ENCODE data around the gene CLMP.

CLMP gene

GRCh38 chr11:123187665-123188507 lies 7.2 kb downstream of the CLMP start:
- DNase-seq: no peak

GRCh38 chr11:123187248-123187647 lies 7.8 kb downstream of the CLMP start:
- no peak for DNase-seq

GRCh38 chr11:123186286-123186685 lies 8.8 kb downstream of the CLMP start:
- no peak for DNase-seq

GRCh38 chr11:123185326-123185725 lies 9.7 kb downstream of the CLMP start:
- no peak for DNase-seq

- DNase-seq: no peak
Observed at GRCh38 chr11:123184531-123184930, 10.5 kb downstream of the CLMP start.

- no peak for DNase-seq
Observed at GRCh38 chr11:123183391-123184099, 11.5 kb downstream of the CLMP start.

GRCh38 chr11:123181767-123182500 lies 13.1 kb downstream of the CLMP start:
- no peak for DNase-seq

GRCh38 chr11:123181075-123181474 lies 14.0 kb downstream of the CLMP start:
- DNase-seq: no peak

GRCh38 chr11:123180574-123180973 lies 14.5 kb downstream of the CLMP start:
- no peak for DNase-seq

GRCh38 chr11:123180166-123180565 lies 14.9 kb downstream of the CLMP start:
- DNase-seq: no peak

- DNase-seq: no peak
Observed at GRCh38 chr11:123179586-123179985, 15.5 kb downstream of the CLMP start.

- no peak for DNase-seq
Observed at GRCh38 chr11:123178186-123178585, 16.9 kb downstream of the CLMP start.

- no peak for DNase-seq
Observed at GRCh38 chr11:123176785-123177184, 18.3 kb downstream of the CLMP start.

GRCh38 chr11:123174196-123175183 lies 20.6 kb downstream of the CLMP start:
- no peak for DNase-seq

GRCh38 chr11:123173856-123174186 lies 21.2 kb downstream of the CLMP start:
- no peak for DNase-seq

- no peak for DNase-seq
Observed at GRCh38 chr11:123173040-123173855, 21.8 kb downstream of the CLMP start.

- DNase-seq: no peak
Observed at GRCh38 chr11:123170929-123171328, 24.1 kb downstream of the CLMP start.

GRCh38 chr11:123169821-123170220 lies 25.2 kb downstream of the CLMP start:
- DNase-seq: no peak

- no peak for DNase-seq
Observed at GRCh38 chr11:123168955-123169484, 26.0 kb downstream of the CLMP start.

- DNase-seq: no peak
Observed at GRCh38 chr11:123168241-123168640, 26.8 kb downstream of the CLMP start.

GRCh38 chr11:123166071-123166559 lies 28.9 kb downstream of the CLMP start:
- no peak for DNase-seq
